Small intestine (tissue), 7 donors: ENCODE results near the gene CACNA1H. TPM values are rescaled to one million over a fixed set of nuclear protein-coding genes. Genes with fewer than 3 reads are reported as not detected.

Experiments
- DNase-seq, 2 donors: peaks; one replicate each; pipeline versions ENCODE4 v3.0.0 to v3.0.0-alpha.2; 2013
- FAIRE-seq: peaks from 2 replicates; lab custom pipeline; 2012; peaks lifted over from hg19 to GRCh38; lab: Jason Lieb, UNC
- H3K27ac ChIP-seq, 3 donors: one replicate each; pipeline ENCODE4 v1.5.1; 2013; ENCODE audit warnings: low read length in 2 of 3, mild to moderate bottlenecking in 2 of 3, control low read depth in 1 of 3, inconsistent platforms in 1 of 3, low read depth in 1 of 3, moderate library complexity in 1 of 3
- H3K27me3 ChIP-seq, 3 donors: one replicate each; pipeline ENCODE4 v1.6.1; 2013; ENCODE audit warnings: low read length in 3 of 3, inconsistent platforms in 1 of 3; ENCODE audit not compliant: control insufficient read depth in 3 of 3, insufficient read depth in 3 of 3
- H3K36me3 ChIP-seq, 3 donors: one replicate each; pipeline ENCODE4 v1.6.1; 2013; ENCODE audit warnings: low read length in 3 of 3, inconsistent platforms in 1 of 3, low read depth in 1 of 3, mild to moderate bottlenecking in 1 of 3, moderate library complexity in 1 of 3; ENCODE audit not compliant: control insufficient read depth in 3 of 3, insufficient read depth in 2 of 3
- H3K4me1 ChIP-seq, 3 donors: one replicate each; pipeline ENCODE4 v1.6.1; 2013; ENCODE audit warnings: low read length in 2 of 3, inconsistent platforms in 1 of 3, low read depth in 1 of 3, mild to moderate bottlenecking in 1 of 3, moderate library complexity in 1 of 3; ENCODE audit not compliant: control insufficient read depth in 3 of 3, insufficient read depth in 2 of 3
- H3K4me3 ChIP-seq, 3 donors: one replicate each; pipeline ENCODE4 v1.5.1; 2013; ENCODE audit warnings: low read length in 3 of 3, control low read depth in 1 of 3, inconsistent platforms in 1 of 3, low read depth in 1 of 3, mild to moderate bottlenecking in 1 of 3, moderate library complexity in 1 of 3
- H3K9me3 ChIP-seq, 2 donors: one replicate each; pipeline ENCODE4 v1.6.1; 2013; ENCODE audit warnings: low read depth in 1 of 2, low read length in 1 of 2; ENCODE audit not compliant: control insufficient read depth in 2 of 2, insufficient read depth in 1 of 2
- WGBS, 3 donors: extraction: QIAGEN DNeasy Blood & Tissue Kit; methylation state at CpG; one replicate each; pipeline ENCODE4 v1.1.7; 2013; 5-methylcytosine and 5-hydroxymethylcytosine counted together
- polyA plus RNA-seq, 4 donors: library from polyadenylated mRNA; stranded (reverse) in 3 of 4; unstranded in 1 of 4; fragments of 200-250 nt in 3 of 4; fragments of 120-200 nt in 1 of 4; gene quantifications; one replicate each; pipeline versions ENCODE4 v1.2.1 to v1.2.3, GENCODE V29; 2013
- donor health status: healthy with polysubstance abuse.
- donor health status: control.
- donor health status: control.
- donor health status: Bipolar disorder and iron deficiency.
- donor health status: healthy.

The CACNA1H gene
- polyA plus RNA-seq, 4 donors: 0.22 to 7.0 (median 3.2) TPM

GRCh38 chr16:1109648-1110047 lies 43.3 kb upstream of the CACNA1H start:
- Histone ChIP-seq H3K27ac (no peak overlapping the region), H3K36me3 (no peaks in the 10 kb centered on the region), H3K4me3 (no peak overlapping the region), H3K4me1 (no peaks in the 10 kb centered on the region), H3K9me3 (no peaks in the 10 kb centered on the region), H3K27me3 (peaks cover 0 to 52% (median 1%) of the 10 kb centered on the region in 3 donors)
- FAIRE-seq (no peak), DNase-seq (no peak)
- WGBS, 3 donors: 7 to 32% (median 17%) methylated on average over 19 of the region's 19 CpGs

- no peak for FAIRE-seq
- 43 to 62% (median 53%) methylated on average over 26 of the region's 26 CpGs for WGBS, 3 donors
- no peaks in the 10 kb centered on the region for H3K9me3 ChIP-seq
These were observed 40.3 kb upstream of the CACNA1H start for GRCh38 chr16:1112506-1113184.

GRCh38 chr16:1113489-1113888 lies 39.4 kb upstream of the CACNA1H start:
- 69 to 80% (median 77%) methylated on average over 13 to 16 of the region's 16 CpGs for WGBS, 3 donors
- Histone ChIP-seq H3K36me3 (no peaks in the 10 kb centered on the region), H3K9me3 (no peaks in the 10 kb centered on the region), H3K4me1 (no peaks in the 10 kb centered on the region), H3K27ac (no peak overlapping the region), H3K4me3 (no peak overlapping the region), H3K27me3 (peaks cover 3 to 33% (median 3%) of the 10 kb centered on the region in 3 donors)
- DNase-seq: no peak
- no peak for FAIRE-seq

More at GRCh38 chr16:1112506-1113184, 40.3 kb upstream of the CACNA1H start:
- H3K4me3 ChIP-seq: no peak overlapping the region
- no peaks in the 10 kb centered on the region for H3K36me3 ChIP-seq
- no peaks in the 10 kb centered on the region for H3K4me1 ChIP-seq
- H3K27me3 ChIP-seq: peaks cover 0 to 42% (median 3%) of the 10 kb centered on the region in 3 donors
- H3K27ac ChIP-seq: no peak overlapping the region
- DNase-seq: no peak

GRCh38 chr16:1113889-1114526 lies 38.9 kb upstream of the CACNA1H start:
- H3K9me3 ChIP-seq: no peaks in the 10 kb centered on the region
- no peak for DNase-seq
- H3K4me1 ChIP-seq: no peaks in the 10 kb centered on the region
- H3K27ac ChIP-seq: no peak overlapping the region
- no peak overlapping the region for H3K4me3 ChIP-seq
- peaks cover 3 to 29% (median 4%) of the 10 kb centered on the region in 3 donors for H3K27me3 ChIP-seq
- 81 to 87% (median 84%) methylated on average over 14 to 15 of the region's 15 CpGs for WGBS, 3 donors
- H3K36me3 ChIP-seq: no peaks in the 10 kb centered on the region
- no peak for FAIRE-seq

- Histone ChIP-seq H3K27me3 (peaks cover 3 to 21% (median 4%) of the 10 kb centered on the region in 3 donors), H3K27ac (no peak overlapping the region), H3K36me3 (no peaks in the 10 kb centered on the region), H3K9me3 (no peaks in the 10 kb centered on the region), H3K4me1 (no peaks in the 10 kb centered on the region), H3K4me3 (no peak overlapping the region)
- FAIRE-seq: no peak
- DNase-seq: no peak
- 50 to 62% (median 55%) methylated on average over 12 to 16 of the region's 16 CpGs for WGBS, 3 donors
These were observed 36.2 kb upstream of the CACNA1H start for GRCh38 chr16:1116693-1117077.

GRCh38 chr16:1117176-1117900 lies 35.6 kb upstream of the CACNA1H start:
- Histone ChIP-seq H3K27me3 (peaks cover 3 to 16% (median 4%) of the 10 kb centered on the region in 3 donors), H3K4me3 (no peak overlapping the region), H3K36me3 (no peaks in the 10 kb centered on the region), H3K27ac (no peak overlapping the region), H3K4me1 (no peaks in the 10 kb centered on the region), H3K9me3 (no peaks in the 10 kb centered on the region)
- DNase-seq: no peak
- FAIRE-seq: no peak
- 48 to 59% (median 53%) methylated on average over 29 to 34 of the region's 34 CpGs for WGBS, 3 donors

- no peak for FAIRE-seq
- H3K36me3 ChIP-seq: no peaks in the 10 kb centered on the region
- H3K27ac ChIP-seq: no peak overlapping the region
- H3K9me3 ChIP-seq: no peaks in the 10 kb centered on the region
- DNase-seq: no peak
- H3K27me3 ChIP-seq: peaks cover 3 to 10% (median 4%) of the 10 kb centered on the region in 3 donors
- no peaks in the 10 kb centered on the region for H3K4me1 ChIP-seq
- 82 to 85% (median 84%) methylated on average over 17 to 19 of the region's 19 CpGs for WGBS, 3 donors
- no peak overlapping the region for H3K4me3 ChIP-seq
These were observed 35.0 kb upstream of the CACNA1H start for GRCh38 chr16:1117926-1118325.

GRCh38 chr16:1119129-1119528 lies 33.8 kb upstream of the CACNA1H start:
- H3K27me3 ChIP-seq: peaks cover 3 to 6% (median 4%) of the 10 kb centered on the region in 3 donors
- WGBS, 3 donors: 71 to 81% (median 74%) methylated on average over 16 to 19 of the region's 19 CpGs
- H3K36me3 ChIP-seq: no peaks in the 10 kb centered on the region
- FAIRE-seq (no peak), DNase-seq (no peak)
- no peaks in the 10 kb centered on the region for H3K9me3 ChIP-seq
- no peak overlapping the region for H3K4me3 ChIP-seq
- H3K27ac ChIP-seq: no peak overlapping the region
- H3K4me1 ChIP-seq: no peaks in the 10 kb centered on the region
